ENCODE results near the gene FRMD5. TPM values are rescaled to one million over a fixed set of nuclear protein-coding genes. Genes with fewer than 3 reads are reported as not detected.

Gene FRMD5
- total RNA-seq, 1 donor from 2014 or later, result 0.12 TPM

DNA sequence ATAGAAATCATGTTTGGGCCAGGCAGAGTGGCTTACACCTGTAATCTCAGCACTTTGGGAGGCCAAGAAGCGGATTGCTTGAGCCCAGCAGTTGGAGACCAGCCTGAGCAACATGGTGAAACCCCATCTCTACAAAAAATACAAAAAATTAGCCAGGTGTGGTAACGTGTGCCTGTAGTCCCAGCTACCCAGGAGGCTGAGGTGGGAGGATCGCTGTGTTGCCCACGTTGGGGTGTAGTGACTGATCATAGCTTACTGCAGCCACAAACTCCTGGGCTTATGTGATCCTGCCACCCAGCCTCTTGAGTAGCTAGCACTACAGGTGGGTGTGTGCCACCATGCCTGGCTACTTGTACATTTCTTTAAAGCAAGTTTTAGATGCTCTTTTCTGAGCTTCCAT lies 254.0 kb downstream of the FRMD5 start:
- no peak for TF ChIP-seq CTCF (IDR thresholded peaks at IDR 0.05)
- Histone ChIP-seq H3K36me3 (no peaks in the 10 kb centered on the region), H3K27ac (no peak overlapping the region), H3K4me1 (no peaks in the 10 kb centered on the region), H3K4me3 (no peak overlapping the region), H3K27me3 (ENCODE audit: low read depth) (no peaks in the 10 kb centered on the region), H3K9me3 (no peaks in the 10 kb centered on the region)
- intact Hi-C loops (cut with DNase I), result no loop called here
- DNase-seq (no peak), ATAC-seq (no peak)

GRCh38 chr15:43939070-43939469 lies 256.0 kb downstream of the FRMD5 start:
- no peak overlapping the region for H3K27ac ChIP-seq
- no peaks in the 10 kb centered on the region for H3K9me3 ChIP-seq
- peak; percentile 11 for TF ChIP-seq CTCF (IDR thresholded peaks at IDR 0.05)
- ATAC-seq (no peak), DNase-seq (no peak)
- H3K27me3 ChIP-seq (ENCODE audit: low read depth), result peaks cover under 1% of the 10 kb centered on the region
- intact Hi-C loops (cut with DNase I), result no loop called here
- H3K4me1 ChIP-seq, result no peaks in the 10 kb centered on the region
- H3K4me3 ChIP-seq, result no peak overlapping the region
- no peaks in the 10 kb centered on the region for H3K36me3 ChIP-seq

GRCh38 chr15:43934480-43934879 lies 260.6 kb downstream of the FRMD5 start:
- TF ChIP-seq CTCF (IDR thresholded peaks at IDR 0.05), result no peak

GRCh38 chr15:43932907-43933306 lies 262.2 kb downstream of the FRMD5 start:
- DNase-seq (no peak), ATAC-seq (no peak)
- intact Hi-C loops (cut with DNase I), result no loop called here
- H3K27ac ChIP-seq, result no peak overlapping the region
- H3K36me3 ChIP-seq, result no peaks in the 10 kb centered on the region
- H3K4me1 ChIP-seq, result no peaks in the 10 kb centered on the region
- H3K4me3 ChIP-seq, result no peak overlapping the region
- H3K27me3 ChIP-seq (ENCODE audit: low read depth), result peaks cover 8% of the 10 kb centered on the region
- H3K9me3 ChIP-seq, result no peaks in the 10 kb centered on the region
- no peak for TF ChIP-seq CTCF (IDR thresholded peaks at IDR 0.05)

More at GRCh38 chr15:43934480-43934879, 260.6 kb downstream of the FRMD5 start:
- no peak for ATAC-seq
- Histone ChIP-seq H3K36me3 (no peaks in the 10 kb centered on the region), H3K4me1 (no peaks in the 10 kb centered on the region), H3K4me3 (no peak overlapping the region), H3K27ac (no peak overlapping the region), H3K9me3 (no peaks in the 10 kb centered on the region), H3K27me3 (ENCODE audit: low read depth) (peaks cover 3% of the 10 kb centered on the region)
- DNase-seq, result no peak
- intact Hi-C loops (cut with DNase I), result no loop called here

GRCh38 chr15:43931790-43932435 lies 263.2 kb downstream of the FRMD5 start:
- ATAC-seq (no peak), DNase-seq (no peak)
- Histone ChIP-seq H3K27me3 (ENCODE audit: low read depth) (peaks cover 8% of the 10 kb centered on the region), H3K4me1 (no peaks in the 10 kb centered on the region), H3K4me3 (no peak overlapping the region), H3K36me3 (no peaks in the 10 kb centered on the region), H3K9me3 (no peaks in the 10 kb centered on the region), H3K27ac (no peak overlapping the region)
- intact Hi-C loops (cut with DNase I), result no loop called here
- TF ChIP-seq CTCF (IDR thresholded peaks at IDR 0.05), result no peak

Data from lower lobe of right lung (tissue), 2 donors.